NK-92 treated with Interleukin-12 subunit alpha and Interleukin-12 subunit beta, amount 100 ng/mL, for 24 hours (cell line): Measurements from ENCODE around the gene EPM2A.
"Not testable (repeated sequence)": the region's sequence is repeated elsewhere in the genome, so short reads cannot be mapped to it uniquely, and the experiment has no call there.

ENCODE experiments used
- DNase-seq: peaks from one replicate; lab custom pipeline; 2025; lab: John Stamatoyannopoulos, UW

EPM2A gene

GRCh38 chr6:145735356-145736165 is at the start of gene EPM2A:
EPM2A (minus strand) TSS chr6:145735520; CDS start chr6:145735498, 22 bp downstream.
- DNase-seq, result peak; percentile 79

DNA sequence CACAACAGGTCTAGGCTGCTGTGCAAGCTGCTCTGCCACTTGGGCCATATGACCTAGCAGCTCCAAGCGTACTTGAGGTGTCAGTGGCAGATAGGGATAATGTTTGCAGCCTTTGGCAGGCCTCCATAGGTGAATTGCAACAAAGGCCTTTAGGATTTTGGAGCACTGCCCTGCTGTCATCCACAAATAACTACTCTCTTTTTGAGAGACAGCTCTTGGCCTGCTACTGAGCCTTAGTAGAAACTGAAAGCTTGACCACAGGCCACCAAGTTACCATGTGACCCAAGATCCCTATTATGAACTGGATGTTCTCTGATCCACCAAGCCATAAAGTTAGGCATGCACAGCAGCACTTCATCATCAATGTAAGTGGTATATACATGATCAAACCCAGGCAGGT is 49.4 kb upstream of the EPM2A start:
- DNase-seq, result no peak

DNA sequence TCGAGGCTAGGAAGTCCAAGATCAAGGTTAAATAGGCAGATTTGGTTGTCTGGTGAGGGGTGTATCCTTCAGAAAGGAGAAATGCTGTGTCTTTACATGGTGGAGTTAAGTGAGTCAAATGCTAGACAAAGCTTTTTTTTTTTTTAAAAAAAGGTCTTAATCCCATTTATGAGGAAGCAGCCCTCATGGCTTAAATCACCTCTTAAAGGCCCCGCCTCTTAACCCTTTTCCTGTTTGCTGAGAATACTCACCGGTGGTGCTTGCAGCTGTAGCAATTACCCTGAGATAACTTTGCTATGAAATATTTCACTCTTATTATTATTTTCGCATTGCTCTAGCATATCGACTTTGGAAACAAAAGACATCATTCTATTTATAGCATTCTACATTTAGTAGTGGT is 48.5 kb upstream of the EPM2A start:
- no peak for DNase-seq

GRCh38 chr6:145772846-145773245 is 37.5 kb upstream of the EPM2A start:
- no peak for DNase-seq

- DNase-seq, result no peak
Measured at GRCh38 chr6:145765449-145765848, 30.1 kb upstream of the EPM2A start.

DNA sequence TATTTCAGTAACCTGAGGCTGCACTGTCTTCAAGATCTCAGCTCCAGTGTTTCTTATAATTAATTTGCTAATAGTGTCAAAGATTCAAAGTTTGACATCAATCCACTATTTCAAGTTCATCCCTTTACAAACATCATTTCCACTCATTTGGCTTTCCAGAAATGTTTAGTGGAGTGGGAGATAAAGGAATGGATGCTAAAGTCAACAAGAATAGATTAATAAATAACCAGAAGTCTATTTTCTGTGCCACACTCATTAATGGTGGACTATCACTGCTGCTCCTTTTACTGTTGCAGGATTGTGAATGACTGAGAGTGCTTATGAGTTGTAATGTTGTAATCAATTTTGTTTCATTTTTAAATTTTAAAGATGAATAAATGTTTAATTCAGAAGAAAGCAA is 28.4 kb upstream of the EPM2A start:
- no peak for DNase-seq

GRCh38 chr6:145761584-145761983 is 26.3 kb upstream of the EPM2A start:
- DNase-seq, result no peak

GRCh38 chr6:145758113-145758512 is 22.8 kb upstream of the EPM2A start:
- DNase-seq, result no peak

DNA sequence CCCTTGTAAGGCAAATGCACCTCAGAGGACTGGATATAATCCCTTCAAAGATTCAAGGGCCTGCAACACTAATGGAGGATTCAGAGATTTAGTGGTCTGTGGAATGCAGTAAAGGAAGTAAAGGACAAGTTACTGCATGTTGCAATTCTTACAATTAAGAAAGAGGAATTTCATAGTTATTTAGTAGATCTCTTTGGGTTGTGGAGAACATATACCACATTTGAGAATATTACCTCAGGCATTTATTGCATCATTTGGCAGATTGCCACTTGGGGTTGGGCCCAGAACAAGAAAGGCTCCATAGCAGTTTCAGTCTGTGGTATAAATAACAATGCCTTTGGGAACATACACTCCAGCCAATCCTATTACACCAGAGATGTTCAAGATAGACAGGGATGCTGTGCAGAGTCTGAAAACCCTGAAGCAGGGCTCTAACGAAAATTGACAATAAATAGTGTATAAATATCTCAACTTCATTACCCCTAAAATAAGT is 20.9 kb upstream of the EPM2A start:
- no peak for DNase-seq

DNA sequence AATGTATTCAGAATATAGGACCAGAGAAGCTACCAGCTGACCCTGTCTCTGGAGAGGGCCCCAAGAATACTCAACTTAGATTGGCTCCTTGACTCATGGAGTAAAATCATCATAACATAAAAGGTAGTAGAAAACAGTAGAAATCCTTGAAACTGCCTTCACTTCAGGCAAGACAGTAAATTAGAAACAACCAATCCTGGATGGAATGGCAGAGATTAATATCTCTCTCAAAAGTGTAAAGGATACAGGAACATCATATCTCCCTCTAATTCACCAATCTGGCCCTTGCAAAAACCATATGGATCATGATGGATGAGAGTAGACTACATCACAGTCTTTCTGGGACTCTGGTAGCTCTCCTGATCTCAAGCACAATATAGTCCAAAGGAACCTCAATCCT is 20.4 kb upstream of the EPM2A start:
- DNase-seq, result no peak

GRCh38 chr6:145752638-145753037 is 17.3 kb upstream of the EPM2A start:
- no peak for DNase-seq

DNA sequence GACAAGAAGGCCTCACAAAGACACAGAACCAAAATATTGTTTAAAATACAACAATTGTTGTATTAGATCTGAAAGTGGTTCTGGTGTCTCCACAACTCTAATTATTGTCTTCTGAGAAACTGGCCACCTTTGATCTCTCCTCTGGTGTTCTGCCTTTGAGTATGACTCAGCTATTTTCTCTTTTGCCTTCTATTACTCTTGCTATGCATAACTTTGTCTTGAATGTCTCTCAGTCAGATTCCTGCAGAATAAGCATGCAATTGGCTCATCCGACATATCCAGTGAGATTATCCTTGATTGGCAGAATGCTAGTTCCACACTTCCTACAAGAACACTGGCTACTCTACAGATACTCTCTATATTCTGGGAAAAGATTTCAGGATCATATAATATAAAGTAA is 14.3 kb upstream of the EPM2A start:
- no peak for DNase-seq

- DNase-seq, result no peak
Measured at GRCh38 chr6:145745861-145746260, 10.5 kb upstream of the EPM2A start.

DNA sequence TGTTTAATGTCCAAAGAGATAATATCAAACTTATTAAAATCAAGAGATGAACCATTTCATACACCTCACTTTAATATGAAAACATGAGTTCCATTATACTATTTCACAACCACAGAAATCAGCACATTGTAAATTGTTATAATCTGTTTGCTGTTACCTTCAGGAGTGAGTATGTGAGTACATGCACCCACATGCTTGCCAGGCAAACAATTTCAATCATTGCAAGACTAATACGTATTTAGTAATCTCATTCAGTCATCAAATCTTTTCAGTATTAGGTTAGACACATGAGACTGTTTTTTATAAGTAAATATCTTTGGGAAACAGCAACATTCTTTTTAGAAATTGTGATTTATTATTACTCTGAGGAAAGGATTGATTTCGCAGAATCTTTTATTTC is 9.3 kb upstream of the EPM2A start:
- no peak for DNase-seq

- no peak for DNase-seq
Measured at GRCh38 chr6:145743332-145743731, 8.0 kb upstream of the EPM2A start.

DNA sequence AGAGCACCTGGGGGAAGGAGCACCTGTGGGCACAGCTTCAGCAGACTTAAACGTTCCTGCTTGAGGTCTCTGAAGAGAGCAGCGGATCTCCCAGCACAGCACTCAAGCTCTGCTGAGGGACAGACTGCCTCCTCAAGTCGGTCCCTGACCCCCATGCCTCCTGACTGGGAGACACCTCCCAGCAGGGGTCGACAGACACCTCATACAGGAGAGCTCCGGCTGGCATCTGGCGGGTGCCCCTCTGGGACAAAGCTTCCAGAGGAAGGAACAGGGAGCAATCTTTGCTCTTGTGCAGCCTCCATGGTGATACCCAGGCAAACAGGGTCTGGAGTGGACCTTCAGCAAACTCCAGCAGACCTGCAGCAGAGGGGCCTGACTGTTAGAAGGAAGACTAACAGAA is 7.2 kb upstream of the EPM2A start:
- not testable (repeated sequence) for DNase-seq

DNA sequence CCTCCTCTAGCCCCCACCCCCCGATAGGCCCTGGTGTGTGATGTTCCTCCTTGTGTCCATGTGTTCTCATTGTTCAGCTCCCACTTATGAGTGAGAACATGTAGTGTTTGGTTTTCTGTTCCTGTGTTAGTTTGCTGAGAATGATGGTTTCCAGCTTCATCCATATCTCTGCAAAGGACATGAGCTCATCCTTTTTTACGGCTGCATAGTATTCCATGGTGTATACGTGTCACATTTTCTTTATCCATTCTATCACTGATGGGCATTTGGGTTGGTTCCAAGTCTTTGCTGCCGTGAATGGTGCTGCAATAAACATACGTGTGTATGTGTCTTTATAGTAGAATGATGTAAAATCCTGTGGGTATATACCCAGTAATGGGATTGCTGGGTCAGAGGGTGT is 4.4 kb upstream of the EPM2A start:
- not testable (repeated sequence) for DNase-seq

DNA sequence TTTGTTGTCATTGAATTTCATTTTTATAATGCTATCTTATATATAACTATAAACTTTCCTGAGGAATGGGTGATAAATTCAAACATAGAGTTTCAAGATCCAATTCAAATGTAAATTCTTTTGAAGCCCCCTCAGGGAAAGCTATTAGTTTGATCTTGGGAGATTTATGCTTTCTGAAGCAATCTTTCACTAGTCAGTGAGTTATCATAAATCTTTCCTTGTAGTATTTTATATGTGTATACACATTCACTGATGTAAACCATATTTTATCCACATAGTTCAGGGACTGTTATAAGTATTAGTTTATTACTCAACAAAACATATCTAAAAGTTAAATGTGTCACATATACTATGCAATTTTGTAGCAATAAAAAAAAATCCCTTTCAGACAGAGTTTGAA is 2.9 kb upstream of the EPM2A start:
- no peak for DNase-seq

DNA sequence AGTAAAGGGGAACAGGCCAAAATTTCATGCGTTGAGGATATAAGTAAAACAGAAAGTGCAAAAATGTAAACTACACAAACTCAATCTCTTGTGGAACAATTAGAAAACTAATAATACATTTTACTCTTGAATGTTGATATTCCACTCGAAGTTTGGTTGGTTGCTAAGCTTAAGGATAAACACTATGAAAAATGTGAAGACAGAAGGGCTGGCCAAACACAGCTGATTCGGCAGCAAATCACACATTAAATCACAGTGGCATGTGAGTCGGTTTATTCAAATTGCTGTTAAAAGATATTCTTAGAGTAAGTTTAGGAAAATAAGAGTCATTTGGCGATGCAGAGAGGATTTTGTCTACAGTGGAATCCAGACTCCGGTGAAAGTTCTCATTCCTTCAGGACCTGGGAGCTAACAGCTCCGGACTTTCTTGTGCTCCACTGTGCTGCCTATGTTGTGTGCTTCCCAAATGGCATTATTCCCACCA is 1.4 kb upstream of the EPM2A start:
- no peak for DNase-seq

- DNase-seq, result peak; percentile 79
Measured at GRCh38 chr6:145734486-145735355, 599 bp downstream of the EPM2A start.

- DNase-seq, result no peak
Measured at GRCh38 chr6:145733810-145734209, 1.5 kb downstream of the EPM2A start.

GRCh38 chr6:145733207-145733606 is 2.1 kb downstream of the EPM2A start:
- DNase-seq, result no peak

DNA sequence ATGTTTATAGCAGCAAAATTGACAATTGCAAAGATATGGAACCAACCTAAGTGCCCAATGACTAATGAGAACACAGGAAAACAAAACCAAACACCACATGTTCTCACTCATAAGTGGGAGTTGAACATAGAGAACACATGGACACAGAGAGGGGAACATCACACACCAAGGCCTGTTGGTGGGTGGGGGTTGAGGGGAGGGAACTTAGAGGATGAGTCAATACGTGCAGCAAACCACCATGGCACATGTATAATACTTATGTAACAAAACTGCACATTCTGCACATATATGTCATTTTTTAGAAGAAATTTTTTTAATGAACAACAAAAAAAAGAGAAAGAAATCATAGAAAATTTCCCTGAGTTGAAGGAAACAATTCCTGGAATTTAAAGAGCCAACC is 3.9 kb downstream of the EPM2A start:
- DNase-seq, result no peak
